HAP-1 (cell line): ENCODE data around the gene RADIL.

Experiments
- DNase-seq, 2 experiments: peaks; one replicate each; pipeline ENCODE4 v3.0.0-alpha.2; 2016 to 2020; ENCODE audit warnings: low spot score in 2 of 2
- H3K27me3 ChIP-seq: fragments of 250-450 bp; sonication (Bioruptor Pico); 2 replicates; pipeline ENCODE4 v1.5.1; 2020; ENCODE audit warnings: low read depth, mild to moderate bottlenecking, moderate library complexity
- H3K36me3 ChIP-seq: fragments of 250-450 bp; sonication (Bioruptor Pico); replicated peaks from 2 replicates; pipeline ENCODE4 v1.5.1; 2020; ENCODE audit warnings: mild to moderate bottlenecking
- H3K4me1 ChIP-seq: fragments of 250-450 bp; sonication (Bioruptor Pico); 2 replicates; pipeline ENCODE4 v1.5.1; 2020; ENCODE audit warnings: mild to moderate bottlenecking
- H3K4me3 ChIP-seq: fragments of 250-450 bp; sonication (Bioruptor Pico); 2 replicates; pipeline ENCODE4 v1.5.1; 2020; ENCODE audit warnings: mild to moderate bottlenecking, moderate library complexity
- H3K9me3 ChIP-seq: fragments of 250-450 bp; sonication (Bioruptor Pico); 2 replicates; pipeline ENCODE4 v1.5.1; 2020; ENCODE audit warnings: mild to moderate bottlenecking, moderate library complexity
- in situ Hi-C: fragments of 300-500 bp; cut with MboI; formaldehyde crosslinking; loops from 3 replicates; pipeline ENCODE4 v1.14.3; 2020; ENCODE audit warnings: low sequenced_read_pairs, inconsistent platforms, mixed read lengths

Gene RADIL

DNA sequence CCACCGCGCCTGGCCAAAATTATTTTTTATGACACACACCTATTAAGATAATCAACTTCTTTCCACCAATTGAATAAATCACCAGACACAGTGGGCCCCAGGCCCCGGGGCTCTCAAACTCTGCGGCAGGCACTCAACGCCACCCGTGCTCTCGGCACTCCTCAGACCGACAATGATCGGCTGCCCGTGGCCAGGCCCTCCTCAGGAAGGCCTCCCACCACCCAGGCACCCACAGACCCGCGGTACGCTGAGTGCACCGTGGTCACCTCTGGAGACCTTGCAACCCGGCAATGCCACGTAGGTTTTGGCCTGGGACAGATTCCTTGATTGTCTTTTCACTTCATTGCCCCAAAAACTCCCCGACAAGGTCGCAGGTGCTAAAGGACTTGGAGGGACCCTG lies 6.9 kb downstream of the RADIL start:
- Histone ChIP-seq H3K4me3 (no peak overlapping the region), H3K4me1 (peaks cover under 1% of the 10 kb centered on the region; the same call in 1 of the 2 replicates), H3K9me3 (no peaks in the 10 kb centered on the region), H3K27me3 (no peaks in the 10 kb centered on the region), H3K36me3 (peaks cover 18% of the 10 kb centered on the region)
- no peak for DNase-seq
- in situ Hi-C loops = no loop called here

DNA sequence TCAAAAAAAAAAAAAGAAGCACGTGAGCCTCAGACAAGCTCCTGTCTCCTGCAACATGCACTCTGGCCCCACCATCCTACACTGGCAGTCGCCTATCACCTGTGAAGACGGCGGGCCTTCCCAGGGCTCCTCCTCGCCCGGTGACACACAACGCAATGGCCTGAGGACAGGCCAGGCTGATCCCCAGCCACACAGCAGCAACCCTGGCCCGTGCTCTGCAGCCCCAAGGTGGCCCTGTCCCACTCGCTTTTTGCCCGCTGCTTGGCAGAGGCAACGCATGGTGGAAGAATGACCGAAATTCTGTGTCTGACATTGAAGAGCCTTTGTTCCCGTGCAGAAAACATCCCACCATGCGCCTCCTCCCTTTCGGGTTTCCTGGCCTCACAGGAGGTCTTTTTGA lies 8.1 kb downstream of the RADIL start:
- Histone ChIP-seq H3K27me3 (no peaks in the 10 kb centered on the region), H3K4me1 (no peaks in the 10 kb centered on the region), H3K36me3 (peaks cover 18% of the 10 kb centered on the region), H3K4me3 (no peak overlapping the region), H3K9me3 (no peaks in the 10 kb centered on the region)
- no peak for DNase-seq
- in situ Hi-C loops = no loop called here

DNA sequence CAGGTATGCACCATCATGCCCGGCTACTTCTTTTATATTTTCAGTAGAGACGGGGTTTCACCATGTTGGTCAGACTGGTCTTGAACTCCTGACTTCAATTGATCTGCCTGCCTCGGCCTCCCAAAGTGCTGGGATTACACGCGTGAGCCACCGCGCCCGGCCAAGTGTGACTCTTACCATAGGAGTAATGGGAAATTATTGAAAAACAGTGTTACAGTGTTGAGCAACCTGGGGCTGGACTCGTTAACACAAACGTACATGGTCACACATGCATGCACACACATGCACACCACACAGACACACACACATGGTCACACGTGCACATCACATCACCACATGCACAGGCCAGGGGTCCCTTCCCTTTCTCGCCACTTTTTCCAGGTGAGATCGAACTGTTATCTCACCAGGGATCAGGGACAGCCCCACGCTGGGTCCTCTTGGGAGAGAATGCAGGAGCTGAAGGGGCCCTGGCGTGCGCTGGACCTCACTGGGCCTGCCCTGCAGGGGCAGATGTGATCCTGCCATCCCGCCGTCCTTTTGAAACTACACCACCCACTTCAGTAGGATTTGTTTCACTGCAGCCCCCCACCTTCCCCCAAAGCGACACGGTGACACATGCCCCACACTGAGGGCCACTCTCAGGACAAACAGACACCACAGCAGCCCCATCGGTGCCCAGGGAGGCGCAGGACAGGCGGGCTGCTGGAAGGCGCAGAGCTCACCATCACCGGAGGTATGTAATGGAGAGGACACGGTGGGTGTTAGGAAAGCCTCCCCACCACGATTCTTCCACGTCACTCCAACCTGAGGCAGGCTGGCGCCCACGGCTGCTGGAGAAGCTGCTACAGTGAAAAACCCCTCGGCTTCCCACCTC lies 10.2 kb downstream of the RADIL start:
- DNase-seq = no peak
- H3K9me3 ChIP-seq = no peaks in the 10 kb centered on the region
- in situ Hi-C loops = no loop called here

DNA sequence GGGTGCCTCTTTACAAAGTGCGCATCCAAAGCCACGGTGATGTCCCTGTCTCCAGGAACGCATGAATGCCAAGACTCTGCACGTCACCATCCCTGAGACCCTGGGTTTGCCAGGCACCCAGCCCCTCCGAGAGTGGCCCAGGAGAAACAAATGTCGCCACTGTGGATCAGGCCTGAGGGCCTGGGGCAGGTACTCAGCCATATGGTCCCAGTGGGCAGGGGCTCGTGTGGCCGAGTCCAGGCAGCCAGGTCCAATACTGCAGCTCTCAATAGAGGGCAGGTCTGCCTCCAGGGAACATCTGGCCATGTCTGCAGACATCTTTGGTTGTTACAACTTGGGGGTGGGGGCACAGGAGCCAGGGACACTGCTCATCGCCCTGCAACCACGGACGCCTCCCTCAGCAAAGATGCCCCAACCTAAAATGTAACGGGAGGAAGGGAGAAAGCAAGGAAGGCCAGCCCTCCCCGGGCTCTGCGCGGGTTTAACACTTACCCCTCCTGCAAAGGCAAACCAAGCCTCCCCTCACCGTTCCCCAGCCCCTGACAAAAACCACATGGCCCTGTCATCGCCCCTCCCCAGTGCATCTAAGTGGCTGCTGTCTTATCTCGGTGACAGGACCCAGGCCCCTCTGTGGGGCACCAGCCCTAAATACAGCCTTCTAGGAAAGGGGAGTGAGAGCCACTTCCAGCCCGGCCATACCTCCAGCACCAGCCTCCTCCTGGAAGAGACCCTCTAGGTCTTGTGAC lies 11.4 kb downstream of the RADIL start:
- Histone ChIP-seq H3K4me3 (no peak overlapping the region), H3K27me3 (no peaks in the 10 kb centered on the region), H3K9me3 (no peaks in the 10 kb centered on the region), H3K4me1 (no peaks in the 10 kb centered on the region), H3K36me3 (peaks cover 11% of the 10 kb centered on the region)
- in situ Hi-C loops = no loop called here
- DNase-seq = no peak

More for the DNA sequence above, 10.2 kb downstream of the RADIL start:
- Histone ChIP-seq H3K36me3 (peaks cover 18% of the 10 kb centered on the region), H3K27me3 (no peaks in the 10 kb centered on the region), H3K4me1 (no peaks in the 10 kb centered on the region), H3K4me3 (no peak overlapping the region)

DNA sequence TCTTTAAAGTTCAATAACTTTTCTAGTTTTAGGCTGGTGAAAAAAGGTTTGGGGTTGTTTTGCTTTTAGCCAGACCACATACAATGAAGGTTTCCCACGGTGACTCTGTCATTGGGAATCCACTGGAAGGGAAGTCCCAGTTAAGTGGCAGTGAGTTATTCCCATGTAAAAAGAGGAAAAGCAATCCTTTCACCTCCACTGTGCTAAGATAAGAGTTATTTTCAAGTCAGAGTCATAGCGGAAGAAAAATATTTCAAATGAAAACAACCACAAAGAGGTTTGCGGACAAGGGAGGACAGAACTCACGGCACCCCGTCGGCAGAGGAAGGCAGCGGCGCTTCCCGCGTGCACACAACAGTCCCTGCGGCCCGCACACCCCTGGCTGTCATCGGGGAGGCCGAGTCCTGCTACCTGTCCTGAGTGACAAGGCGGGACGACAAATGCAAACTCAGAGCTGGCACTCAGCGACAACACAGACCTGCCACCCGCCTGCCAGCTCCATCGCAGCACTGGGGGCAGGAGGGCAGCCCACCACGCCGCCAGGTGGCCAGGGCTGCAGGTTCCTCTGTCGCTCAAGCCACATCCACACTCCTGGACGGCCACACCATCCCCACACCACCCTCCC lies 12.3 kb downstream of the RADIL start:
- Histone ChIP-seq H3K4me3 (no peak overlapping the region), H3K27me3 (no peaks in the 10 kb centered on the region), H3K4me1 (no peaks in the 10 kb centered on the region), H3K36me3 (peaks cover 8% of the 10 kb centered on the region; the same call in 1 of the 2 replicates), H3K9me3 (no peaks in the 10 kb centered on the region)
- DNase-seq = no peak
- in situ Hi-C loops = no loop called here

DNA sequence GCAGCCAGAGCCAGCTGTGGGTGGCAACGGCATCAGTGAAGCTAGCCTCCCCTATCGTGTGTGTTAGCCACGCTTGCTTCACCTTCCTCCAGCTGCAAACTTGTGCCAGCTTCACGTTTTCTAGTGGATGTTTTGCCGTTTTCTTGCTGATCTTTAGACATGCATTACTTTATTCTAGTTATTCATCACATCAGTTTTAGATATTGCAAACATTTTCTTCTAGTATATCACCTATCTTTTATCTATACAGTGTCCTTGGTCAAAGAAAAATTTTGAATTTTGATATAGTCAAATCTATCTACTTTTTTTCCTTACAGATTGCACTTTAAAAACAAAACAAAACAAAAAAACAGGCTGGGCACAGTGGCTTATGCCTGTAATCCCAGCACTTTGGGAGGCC lies 15.0 kb downstream of the RADIL start:
- Histone ChIP-seq H3K27me3 (no peaks in the 10 kb centered on the region), H3K4me1 (no peaks in the 10 kb centered on the region), H3K36me3 (no peaks in the 10 kb centered on the region), H3K4me3 (no peak overlapping the region), H3K9me3 (no peaks in the 10 kb centered on the region)
- no peak for DNase-seq
- in situ Hi-C loops = no loop called here

DNA sequence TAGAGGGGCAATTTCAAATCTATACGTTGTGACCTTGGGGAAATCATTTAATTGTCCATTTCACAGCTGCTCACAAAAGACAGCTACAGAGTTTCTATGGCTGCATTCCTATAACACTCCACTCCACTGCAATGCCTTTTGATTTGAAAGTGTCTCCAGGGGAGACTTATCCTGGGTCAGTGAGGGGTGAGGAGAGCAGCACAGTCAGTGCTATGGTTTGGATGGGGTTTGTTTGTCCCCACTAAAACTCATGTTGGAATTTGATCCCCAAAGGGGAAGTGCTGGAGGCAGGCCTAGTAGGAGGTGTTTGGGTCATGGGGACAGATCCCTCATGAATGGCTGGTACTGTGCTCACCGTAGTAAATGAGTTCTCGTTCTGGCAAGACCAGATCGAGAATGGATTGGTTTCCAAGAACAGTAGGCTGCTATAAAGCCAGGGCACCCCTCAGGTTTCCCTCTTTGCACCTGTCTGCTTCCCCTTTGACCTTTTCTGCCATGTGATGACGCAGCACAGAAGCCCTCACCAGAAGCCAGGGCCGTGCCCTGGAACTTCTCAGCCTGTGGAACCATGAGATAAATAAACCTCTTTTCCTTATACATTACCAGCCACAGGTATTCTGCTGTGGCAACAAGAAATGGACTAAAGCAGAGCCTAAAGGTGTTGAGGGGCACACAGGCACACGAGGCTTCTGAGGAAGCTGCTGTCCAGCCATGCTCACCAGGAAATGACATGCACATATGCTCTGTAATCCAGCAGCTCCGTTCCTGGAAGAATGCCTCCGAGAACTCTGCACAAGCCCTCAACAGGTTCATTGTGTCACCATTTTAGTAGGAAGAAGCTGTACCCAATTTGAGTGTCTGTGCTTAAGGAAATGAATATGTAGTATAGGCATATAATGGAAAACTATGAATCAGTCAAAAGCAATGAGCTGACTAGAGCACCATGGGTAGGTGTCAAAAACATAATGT lies 16.7 kb downstream of the RADIL start:
- DNase-seq = no peak
- Histone ChIP-seq H3K36me3 (no peaks in the 10 kb centered on the region), H3K4me1 (no peaks in the 10 kb centered on the region), H3K27me3 (no peaks in the 10 kb centered on the region), H3K9me3 (no peaks in the 10 kb centered on the region), H3K4me3 (no peak overlapping the region)
- in situ Hi-C loops = no loop called here

DNA sequence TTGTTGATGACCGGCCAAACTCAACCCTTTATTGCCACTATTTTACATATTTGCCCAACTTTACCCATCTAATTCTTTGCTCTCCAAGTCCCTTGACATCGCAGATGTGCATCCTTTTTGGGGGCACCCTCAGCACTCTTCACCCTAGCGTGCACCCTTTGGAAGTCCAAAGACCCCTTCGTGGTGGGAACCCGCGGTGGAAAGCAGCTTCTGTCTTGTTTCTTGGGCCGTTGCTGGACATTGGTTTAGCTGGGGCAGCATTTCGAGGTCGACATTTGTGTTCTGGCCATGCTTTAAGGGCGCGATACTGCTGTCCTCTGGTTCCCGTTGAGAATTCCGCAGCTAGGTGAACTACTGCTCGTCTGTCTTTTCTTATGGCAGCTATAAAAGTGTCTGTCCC lies 21.4 kb downstream of the RADIL start:
- no peaks in the 10 kb centered on the region for H3K36me3 ChIP-seq
- H3K4me3 ChIP-seq = no peak overlapping the region
- no peak for DNase-seq
- no peaks in the 10 kb centered on the region for H3K27me3 ChIP-seq
- H3K4me1 ChIP-seq = no peaks in the 10 kb centered on the region
- H3K9me3 ChIP-seq = no peaks in the 10 kb centered on the region
- in situ Hi-C loops = no loop called here

DNA sequence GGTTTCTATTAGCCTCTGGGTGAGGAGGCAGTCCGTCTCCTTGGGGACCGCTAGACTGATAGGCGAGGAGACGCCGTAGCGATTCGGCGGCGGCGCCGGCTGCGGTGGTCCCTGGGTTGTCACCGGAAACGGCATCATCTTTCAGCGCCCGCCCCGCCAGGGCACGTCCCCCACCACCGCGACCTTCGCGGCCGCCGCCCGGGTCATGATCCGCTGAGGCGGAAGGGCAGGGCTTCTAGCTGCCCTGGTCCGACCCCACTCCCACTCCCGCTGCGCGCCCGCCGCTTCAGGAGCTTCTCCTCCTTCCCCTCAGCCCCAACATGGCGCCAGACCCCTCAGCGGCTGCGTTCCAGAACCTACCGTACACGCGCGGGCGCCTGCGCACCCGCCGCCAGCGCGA lies 21.8 kb downstream of the RADIL start, which contains the start of gene PAPOLB:
Gene PAPOLB (minus strand): TSS at position 358 of the 400 bp plus-strand sequence. CDS start 220 bp downstream, at position 138.
- DNase-seq = no peak
- H3K4me1 ChIP-seq = no peaks in the 10 kb centered on the region
- H3K4me3 ChIP-seq = no peak within 1 kb of the TSS
- no peaks in the 10 kb centered on the region for H3K27me3 ChIP-seq
- no peaks in the 10 kb centered on the region for H3K9me3 ChIP-seq
- H3K36me3 ChIP-seq = no peaks in the 10 kb centered on the region
- in situ Hi-C loops = no loop called here

DNA sequence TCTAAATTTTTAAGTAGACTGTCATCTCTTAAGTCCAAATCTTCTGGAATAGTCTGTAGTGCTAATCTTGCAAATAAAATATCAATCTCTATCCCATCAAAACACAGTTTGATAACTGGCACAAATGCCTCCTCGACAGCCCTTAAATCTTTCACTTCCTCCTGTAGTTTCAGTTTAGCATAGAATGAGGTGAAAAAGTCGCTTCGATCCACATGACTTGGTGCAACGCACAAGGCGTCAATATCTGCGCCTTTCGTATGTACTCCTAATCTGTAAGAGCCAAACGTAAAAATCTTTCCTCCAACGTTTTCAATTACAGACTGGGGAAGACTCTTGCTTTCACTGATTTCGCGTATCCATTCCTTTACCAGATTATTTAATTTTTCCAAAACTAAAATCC lies 22.3 kb downstream of the RADIL start:
- in situ Hi-C loops = no loop called here

DNA sequence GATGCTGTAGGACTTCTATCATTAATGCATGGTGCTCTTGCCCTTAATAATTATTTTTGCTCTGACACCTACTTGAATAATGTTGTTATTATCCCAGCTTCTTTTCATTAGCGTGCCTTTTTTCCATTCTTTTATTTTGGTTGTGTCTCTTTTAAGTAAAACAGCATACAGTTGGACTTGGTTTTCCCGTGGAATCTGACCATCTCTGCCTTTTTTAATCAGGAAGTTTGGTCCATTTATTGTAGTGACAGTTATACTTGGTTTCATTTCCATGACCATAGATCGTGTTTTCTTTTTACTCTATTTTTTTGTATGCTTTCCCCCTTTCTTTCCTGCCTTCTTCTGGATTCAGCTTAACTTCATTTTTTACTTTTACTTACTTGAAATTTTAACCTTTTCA lies 26.3 kb downstream of the RADIL start:
- in situ Hi-C loops = no loop called here
- Histone ChIP-seq H3K36me3 (no peaks in the 10 kb centered on the region), H3K27me3 (no peaks in the 10 kb centered on the region), H3K4me1 (no peaks in the 10 kb centered on the region), H3K4me3 (no peak overlapping the region), H3K9me3 (no peaks in the 10 kb centered on the region)
- DNase-seq = no peak

More for the DNA sequence above, 22.3 kb downstream of the RADIL start:
- H3K9me3 ChIP-seq = no peaks in the 10 kb centered on the region
- no peak for DNase-seq
- H3K27me3 ChIP-seq = no peaks in the 10 kb centered on the region
- no peak overlapping the region for H3K4me3 ChIP-seq
- H3K4me1 ChIP-seq = no peaks in the 10 kb centered on the region
- H3K36me3 ChIP-seq = no peaks in the 10 kb centered on the region

DNA sequence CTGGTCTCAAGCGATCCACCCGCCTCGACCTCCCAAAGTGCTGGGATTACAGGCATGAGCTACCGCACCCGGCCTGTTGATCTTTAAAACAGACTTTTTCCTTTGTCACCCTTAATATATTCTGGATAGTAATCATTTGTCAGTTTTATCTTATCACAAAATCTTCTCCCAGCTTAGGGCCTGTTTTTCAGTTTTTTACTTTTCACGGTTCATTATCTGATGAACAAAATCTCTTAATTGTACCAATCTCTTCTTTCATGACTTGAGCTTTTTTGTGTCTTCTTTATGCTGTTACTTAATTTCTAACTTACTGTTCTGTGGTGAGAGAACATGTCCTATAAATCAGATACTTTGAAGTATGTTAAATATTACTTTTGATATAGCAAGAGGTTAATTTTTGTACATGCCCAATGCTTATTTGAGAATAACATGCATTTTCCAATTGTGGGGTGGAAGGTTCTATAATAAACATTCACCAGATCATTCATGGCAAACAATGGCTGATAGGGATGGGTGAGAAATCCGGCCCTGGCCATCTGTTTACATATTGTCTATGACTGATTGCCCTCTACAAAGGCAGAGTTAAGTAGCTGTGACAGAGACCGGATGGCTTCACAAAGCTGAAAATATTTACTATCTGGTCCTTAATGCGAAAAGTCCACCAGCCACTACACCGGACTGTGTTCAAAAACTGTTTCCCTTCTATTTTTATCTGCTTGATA lies 27.0 kb downstream of the RADIL start:
- Histone ChIP-seq H3K27me3 (no peaks in the 10 kb centered on the region), H3K9me3 (no peaks in the 10 kb centered on the region), H3K36me3 (no peaks in the 10 kb centered on the region), H3K4me3 (no peak overlapping the region), H3K4me1 (no peaks in the 10 kb centered on the region)
- in situ Hi-C loops = no loop called here
- DNase-seq = no peak
